ENCODE measurements around the gene NUP188. TPM values are rescaled to one million over a fixed set of nuclear protein-coding genes. Genes with fewer than 3 reads are reported as not detected.

The NUP188 gene
- total RNA-seq, 1 donor from 2014 or later: 40.4 TPM

DNA sequence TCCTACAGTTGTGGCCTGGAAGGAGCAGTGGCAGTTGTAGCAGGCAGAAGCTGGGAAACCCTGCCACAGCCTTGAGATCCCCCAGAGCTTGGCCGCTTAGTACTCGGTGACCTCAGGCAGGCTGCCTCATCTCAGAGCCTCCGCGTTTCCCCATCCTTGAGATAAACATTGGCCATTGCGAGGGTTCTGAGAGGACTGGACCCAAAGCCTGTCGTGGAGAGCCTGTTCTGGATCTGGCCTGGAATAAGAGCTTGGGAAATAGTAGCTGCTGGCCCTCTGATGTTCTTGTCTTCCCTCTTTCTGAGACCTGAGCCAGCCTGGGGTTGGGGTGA, 90.2 kb downstream of the NUP188 start:
- FAIRE-seq (no peak), DNase-seq (ENCODE audit: low read depth) (no peak)
- Histone ChIP-seq H3K4me2 (ENCODE audit: low read length) (peak overlapping the region; percentile 97), H3K9me3 (ENCODE audit: insufficient read depth, low read depth, low read length) (no peaks in the 10 kb centered on the region), H3K4me1 (ENCODE audit: insufficient read depth, low read length) (peaks cover 10% of the 10 kb centered on the region), H4K20me1 (ENCODE audit: insufficient read depth, low read length) (peaks cover 22% of the 10 kb centered on the region), H3K79me2 (ENCODE audit: insufficient read depth, low read length) (peaks cover 26% of the 10 kb centered on the region), H3K27ac (ENCODE audit: low read depth, low read length) (no peak overlapping the region), H3K4me3 (ENCODE audit: insufficient read depth, low read depth, low read length) (peak overlapping the region; percentile 82), H3K9ac (ENCODE audit: low read length) (peak overlapping the region; percentile 88), H3K27me3 (ENCODE audit: insufficient read depth, low read length) (no peaks in the 10 kb centered on the region), H2AFZ (ENCODE audit: low read depth, low read length) (no peak overlapping the region), H3K36me3 (ENCODE audit: insufficient read depth, low read length) (no peaks in the 10 kb centered on the region)
- H3K27me3 Mint-ChIP-seq (ENCODE audit: low read depth, unreplicated experiment): no peaks in the 10 kb centered on the region
- H3K36me3 Mint-ChIP-seq (ENCODE audit: low read depth, unreplicated experiment): peaks cover 7% of the 10 kb centered on the region
- H3K4me3 Mint-ChIP-seq (ENCODE audit: unreplicated experiment): peak overlapping the region; percentile 93
- peaks cover 15% of the 10 kb centered on the region for H3K4me1 Mint-ChIP-seq (ENCODE audit: low read depth, unreplicated experiment)
- no peak overlapping the region for H3K27ac Mint-ChIP-seq (ENCODE audit: unreplicated experiment)
- TF ChIP-seq, protein P1, sequence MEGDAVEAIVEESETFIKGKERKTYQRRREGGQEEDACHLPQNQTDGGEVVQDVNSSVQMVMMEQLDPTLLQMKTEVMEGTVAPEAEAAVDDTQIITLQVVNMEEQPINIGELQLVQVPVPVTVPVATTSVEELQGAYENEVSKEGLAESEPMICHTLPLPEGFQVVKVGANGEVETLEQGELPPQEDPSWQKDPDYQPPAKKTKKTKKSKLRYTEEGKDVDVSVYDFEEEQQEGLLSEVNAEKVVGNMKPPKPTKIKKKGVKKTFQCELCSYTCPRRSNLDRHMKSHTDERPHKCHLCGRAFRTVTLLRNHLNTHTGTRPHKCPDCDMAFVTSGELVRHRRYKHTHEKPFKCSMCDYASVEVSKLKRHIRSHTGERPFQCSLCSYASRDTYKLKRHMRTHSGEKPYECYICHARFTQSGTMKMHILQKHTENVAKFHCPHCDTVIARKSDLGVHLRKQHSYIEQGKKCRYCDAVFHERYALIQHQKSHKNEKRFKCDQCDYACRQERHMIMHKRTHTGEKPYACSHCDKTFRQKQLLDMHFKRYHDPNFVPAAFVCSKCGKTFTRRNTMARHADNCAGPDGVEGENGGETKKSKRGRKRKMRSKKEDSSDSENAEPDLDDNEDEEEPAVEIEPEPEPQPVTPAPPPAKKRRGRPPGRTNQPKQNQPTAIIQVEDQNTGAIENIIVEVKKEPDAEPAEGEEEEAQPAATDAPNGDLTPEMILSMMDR (IDR thresholded peaks at IDR 0.05; ENCODE audit: insufficient read depth, low read depth, low read length): no peak
- TF ChIP-seq EZH2 (IDR thresholded peaks at IDR 0.05; ENCODE audit: insufficient read depth, low read length): no peak
- no peaks in the 10 kb centered on the region for H3K9me3 Mint-ChIP-seq (ENCODE audit: unreplicated experiment)

- Mint-ChIP-seq H3K4me1 (ENCODE audit: low read depth, unreplicated experiment) (peaks cover 15% of the 10 kb centered on the region), H3K4me3 (ENCODE audit: unreplicated experiment) (peak overlapping the region; percentile 93), H3K27me3 (ENCODE audit: low read depth, unreplicated experiment) (no peaks in the 10 kb centered on the region), H3K36me3 (ENCODE audit: low read depth, unreplicated experiment) (peaks cover 8% of the 10 kb centered on the region), H3K9me3 (ENCODE audit: unreplicated experiment) (no peaks in the 10 kb centered on the region), H3K27ac (ENCODE audit: unreplicated experiment) (no peak overlapping the region)
- TF ChIP-seq EZH2 (IDR thresholded peaks at IDR 0.05; ENCODE audit: insufficient read depth, low read length): no peak
- TF ChIP-seq, protein P1 (IDR thresholded peaks at IDR 0.05; ENCODE audit: insufficient read depth, low read depth, low read length): no peak
- no peak overlapping the region for H3K27ac ChIP-seq (ENCODE audit: low read depth, low read length)
- no peak overlapping the region for H3K9ac ChIP-seq (ENCODE audit: low read length)
- peaks cover 10% of the 10 kb centered on the region for H3K4me1 ChIP-seq (ENCODE audit: insufficient read depth, low read length)
- no peaks in the 10 kb centered on the region for H3K27me3 ChIP-seq (ENCODE audit: insufficient read depth, low read length)
- H2AFZ ChIP-seq (ENCODE audit: low read depth, low read length): no peak overlapping the region
- no peaks in the 10 kb centered on the region for H3K36me3 ChIP-seq (ENCODE audit: insufficient read depth, low read length)
- H3K9me3 ChIP-seq (ENCODE audit: insufficient read depth, low read depth, low read length): no peaks in the 10 kb centered on the region
- FAIRE-seq (no peak), DNase-seq (ENCODE audit: low read depth) (no peak)
- peak overlapping the region; percentile 97 for H3K4me2 ChIP-seq (ENCODE audit: low read length)
- peaks cover 22% of the 10 kb centered on the region for H4K20me1 ChIP-seq (ENCODE audit: insufficient read depth, low read length)
- H3K79me2 ChIP-seq (ENCODE audit: insufficient read depth, low read length): peaks cover 26% of the 10 kb centered on the region
- no peak overlapping the region for H3K4me3 ChIP-seq (ENCODE audit: insufficient read depth, low read depth, low read length)
Measured at GRCh38 chr9:129038109-129038852, 90.8 kb downstream of the NUP188 start.

DNA sequence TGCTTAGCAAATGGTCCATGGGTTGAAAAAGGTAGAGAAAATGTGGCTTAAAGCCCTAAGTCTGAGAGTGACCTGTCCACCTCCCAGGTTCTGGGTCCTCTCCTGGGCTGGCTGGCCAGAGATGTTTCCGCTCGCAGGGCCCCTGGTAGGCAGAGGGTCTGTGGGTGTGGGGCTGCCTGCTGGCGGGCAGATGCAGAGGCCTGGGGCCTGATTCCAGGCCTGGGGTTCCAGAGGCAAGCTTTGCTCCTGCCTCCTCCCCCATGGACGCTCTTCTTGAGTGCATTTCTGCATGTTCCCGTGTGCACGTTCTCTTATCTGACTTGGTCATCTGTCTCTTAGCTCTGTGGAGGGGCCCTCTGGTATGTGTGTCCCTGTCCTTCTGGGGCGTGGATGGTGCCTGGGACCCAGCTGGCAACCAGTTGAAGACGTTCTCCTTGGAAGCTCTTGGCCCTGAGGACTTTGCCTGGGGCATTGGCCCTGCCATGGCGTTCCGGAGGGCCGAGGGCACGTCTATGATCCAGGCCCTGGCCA, 92.7 kb downstream of the NUP188 start:
- peaks cover 8% of the 10 kb centered on the region for H3K36me3 Mint-ChIP-seq (ENCODE audit: low read depth, unreplicated experiment)
- H3K27me3 ChIP-seq (ENCODE audit: insufficient read depth, low read length): no peaks in the 10 kb centered on the region
- no peaks in the 10 kb centered on the region for H3K9me3 ChIP-seq (ENCODE audit: insufficient read depth, low read depth, low read length)
- no peak overlapping the region for H3K4me3 ChIP-seq (ENCODE audit: insufficient read depth, low read depth, low read length)
- H3K36me3 ChIP-seq (ENCODE audit: insufficient read depth, low read length): no peaks in the 10 kb centered on the region
- H3K27me3 Mint-ChIP-seq (ENCODE audit: low read depth, unreplicated experiment): no peaks in the 10 kb centered on the region
- H3K9ac ChIP-seq (ENCODE audit: low read length): no peak overlapping the region
- peaks cover 22% of the 10 kb centered on the region for H4K20me1 ChIP-seq (ENCODE audit: insufficient read depth, low read length)
- no peak overlapping the region for H3K27ac ChIP-seq (ENCODE audit: low read depth, low read length)
- no peak for TF ChIP-seq EZH2 (IDR thresholded peaks at IDR 0.05; ENCODE audit: insufficient read depth, low read length)
- TF ChIP-seq, protein P1 (IDR thresholded peaks at IDR 0.05; ENCODE audit: insufficient read depth, low read depth, low read length): no peak
- H3K4me3 Mint-ChIP-seq (ENCODE audit: unreplicated experiment): no peak overlapping the region
- no peak overlapping the region for H3K27ac Mint-ChIP-seq (ENCODE audit: unreplicated experiment)
- H2AFZ ChIP-seq (ENCODE audit: low read depth, low read length): no peak overlapping the region
- H3K79me2 ChIP-seq (ENCODE audit: insufficient read depth, low read length): peaks cover 26% of the 10 kb centered on the region
- no peak for DNase-seq (ENCODE audit: low read depth)
- peaks cover 15% of the 10 kb centered on the region for H3K4me1 Mint-ChIP-seq (ENCODE audit: low read depth, unreplicated experiment)
- H3K4me1 ChIP-seq (ENCODE audit: insufficient read depth, low read length): peaks cover 10% of the 10 kb centered on the region
- H3K4me2 ChIP-seq (ENCODE audit: low read length): no peak overlapping the region
- H3K9me3 Mint-ChIP-seq (ENCODE audit: unreplicated experiment): no peaks in the 10 kb centered on the region
- FAIRE-seq: no peak
